GM18520 (cell line): Measurements from ENCODE around the gene MCL1.
"Not testable (repeated sequence)": the region's sequence is repeated elsewhere in the genome, so short reads cannot be mapped to it uniquely, and the experiment has no call there.

Experiments used
- ATAC-seq: cut with Tn5 transposase; IDR thresholded peaks from one replicate; pipeline ENCODE4 v1.9.1; 2021; ENCODE audit not compliant: unreplicated experiment

The MCL1 gene

DNA sequence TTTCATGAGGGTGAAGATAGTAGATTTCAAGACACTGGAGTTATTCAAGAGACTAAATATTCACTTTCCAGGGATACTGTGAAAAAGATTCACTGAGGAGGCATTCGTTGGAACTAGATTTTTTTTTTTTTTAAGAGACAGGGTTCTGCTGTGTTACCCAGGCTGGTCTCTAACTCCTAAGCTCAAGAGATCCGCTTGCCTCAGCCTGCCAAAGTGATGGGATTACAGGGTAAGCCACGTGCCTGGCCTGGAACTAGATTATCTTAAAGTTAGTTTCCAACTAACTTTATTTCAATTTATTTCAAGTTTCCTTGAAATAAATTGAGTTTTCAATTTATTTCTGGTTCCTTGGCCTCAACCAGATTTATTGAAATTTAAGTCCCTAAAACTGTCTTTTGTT lies 24.3 kb upstream of the MCL1 start:
- ATAC-seq = no peak

DNA sequence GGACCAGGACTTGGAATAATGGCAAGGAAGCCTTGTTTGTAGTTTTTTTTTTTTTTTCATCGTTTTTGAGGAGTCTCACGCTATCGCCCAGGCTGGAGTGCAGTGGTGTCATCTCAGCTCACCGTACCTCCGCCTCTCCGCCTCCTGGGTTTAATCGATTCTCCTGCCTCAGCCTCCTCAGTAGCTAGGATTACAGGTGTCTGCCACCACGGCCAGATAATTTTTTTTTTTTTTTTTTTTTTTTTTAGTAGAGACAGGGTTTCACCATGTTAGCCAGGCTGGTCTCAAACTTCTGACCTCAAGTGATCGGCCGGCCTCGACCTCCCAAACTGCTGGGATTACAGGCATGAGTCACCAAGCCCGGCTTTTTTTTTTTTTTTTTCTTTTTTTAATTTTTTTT lies 23.0 kb upstream of the MCL1 start:
- not testable (repeated sequence) for ATAC-seq

DNA sequence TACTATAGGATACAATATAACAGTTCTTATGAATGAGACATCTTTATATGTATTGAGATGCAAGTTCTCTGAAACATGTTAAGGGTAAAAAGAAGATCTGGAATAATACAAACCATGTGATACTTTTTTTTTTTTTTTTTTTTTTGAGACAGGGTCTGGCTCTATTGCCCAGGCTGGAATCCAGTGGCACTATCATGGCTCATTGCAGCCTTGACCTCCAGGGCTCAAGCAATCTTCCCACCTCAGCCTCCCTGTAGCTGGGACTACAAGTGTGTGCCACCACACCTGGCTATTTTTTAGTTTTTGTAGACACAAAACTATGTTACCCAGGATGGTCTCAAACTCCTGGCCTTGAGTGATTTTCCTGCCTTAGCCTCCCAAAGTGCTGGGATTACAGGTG lies 22.1 kb upstream of the MCL1 start:
- no peak for ATAC-seq

DNA sequence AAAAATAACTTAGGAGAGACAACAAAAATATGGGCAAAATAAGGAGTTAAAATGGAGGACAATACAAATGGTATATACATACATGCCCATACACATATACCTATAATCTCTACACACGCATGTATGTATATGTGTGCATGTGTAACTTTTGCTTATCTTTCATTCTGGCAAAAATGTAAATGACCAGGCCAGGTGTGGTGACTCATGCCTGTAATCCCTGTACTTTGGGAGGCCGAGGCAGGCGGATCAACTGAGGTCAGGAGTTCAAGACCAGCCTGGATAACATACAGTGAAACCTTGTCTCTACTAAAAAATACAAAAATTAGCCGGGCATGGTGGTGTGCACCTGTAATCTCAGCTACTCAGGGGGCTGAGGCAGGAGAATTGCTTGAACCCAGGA lies 18.9 kb upstream of the MCL1 start:
- ATAC-seq = not testable (repeated sequence)

DNA sequence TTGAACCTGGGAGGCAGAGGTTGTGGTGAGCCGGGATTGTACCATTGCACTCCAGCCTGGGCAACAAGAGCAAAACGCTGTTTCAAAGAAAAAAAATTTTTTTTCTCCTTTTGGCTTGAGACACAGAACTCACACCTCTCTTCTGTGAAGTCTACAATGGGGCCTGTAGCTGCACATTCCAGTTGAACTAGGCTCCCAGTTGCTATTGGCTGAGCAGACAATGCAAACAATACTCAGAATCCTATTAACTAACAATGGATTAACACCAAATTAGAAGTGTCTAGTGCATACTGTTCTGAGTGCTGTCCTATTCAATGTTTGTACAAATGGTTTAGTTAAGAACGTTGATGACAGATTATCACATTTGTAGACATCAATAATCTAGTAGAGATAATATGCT lies 17.6 kb upstream of the MCL1 start:
- no peak for ATAC-seq

DNA sequence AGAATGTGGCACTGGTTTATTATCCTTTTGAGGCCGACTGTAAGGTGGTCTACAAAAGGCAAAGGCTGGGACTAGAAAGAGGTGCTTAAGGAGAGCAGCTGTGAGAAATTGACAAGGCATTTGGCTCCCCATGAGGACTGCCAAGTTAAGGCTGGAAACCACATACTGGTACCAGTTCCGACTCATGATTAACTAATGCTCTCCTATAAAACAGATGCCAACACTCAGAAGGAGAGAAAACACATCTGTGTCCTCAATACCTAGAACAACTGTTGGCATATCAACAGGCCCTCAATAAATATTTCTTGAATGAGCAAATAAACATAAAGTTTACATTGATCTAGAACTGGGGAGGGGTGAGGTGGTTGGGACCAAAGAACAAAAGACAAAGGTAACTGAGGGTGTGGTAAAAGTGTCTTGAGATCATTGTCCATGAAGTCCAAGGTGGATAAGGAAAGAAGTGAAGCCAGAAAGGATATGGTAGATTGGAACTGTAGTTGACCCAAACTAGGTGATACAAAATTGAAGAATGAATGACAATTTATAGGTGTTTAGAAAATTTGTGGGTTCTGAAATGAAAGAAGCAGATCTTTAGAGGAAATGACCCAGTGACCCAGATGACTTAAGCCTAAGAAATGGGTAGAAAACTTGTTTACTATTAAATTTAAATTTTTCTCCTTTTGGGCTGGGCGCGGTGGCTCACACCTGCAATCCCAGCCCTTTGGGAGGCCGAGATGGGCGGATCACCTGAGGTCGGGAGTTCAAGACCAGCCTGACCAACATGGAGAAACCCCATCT lies 16.9 kb upstream of the MCL1 start:
- ATAC-seq = no peak

DNA sequence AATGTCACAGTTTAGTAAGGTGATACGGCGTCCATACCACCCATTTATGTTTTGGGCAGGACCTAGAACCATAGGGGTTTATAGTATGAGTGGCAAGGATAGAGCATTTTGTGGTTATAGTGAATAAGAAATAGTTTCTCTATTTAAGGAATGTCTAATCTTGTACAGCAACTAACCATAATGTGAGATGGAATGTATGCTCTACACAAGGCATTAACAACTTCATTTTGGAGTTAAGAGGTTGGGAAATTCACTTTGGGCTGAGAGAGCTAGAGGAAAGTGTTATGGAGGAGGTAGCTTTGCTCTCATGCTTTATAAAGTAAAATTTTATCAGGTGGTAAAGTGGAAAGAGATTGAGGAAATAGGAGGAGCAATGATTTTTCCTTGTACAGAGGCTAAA lies 3.0 kb upstream of the MCL1 start:
- no peak for ATAC-seq

DNA sequence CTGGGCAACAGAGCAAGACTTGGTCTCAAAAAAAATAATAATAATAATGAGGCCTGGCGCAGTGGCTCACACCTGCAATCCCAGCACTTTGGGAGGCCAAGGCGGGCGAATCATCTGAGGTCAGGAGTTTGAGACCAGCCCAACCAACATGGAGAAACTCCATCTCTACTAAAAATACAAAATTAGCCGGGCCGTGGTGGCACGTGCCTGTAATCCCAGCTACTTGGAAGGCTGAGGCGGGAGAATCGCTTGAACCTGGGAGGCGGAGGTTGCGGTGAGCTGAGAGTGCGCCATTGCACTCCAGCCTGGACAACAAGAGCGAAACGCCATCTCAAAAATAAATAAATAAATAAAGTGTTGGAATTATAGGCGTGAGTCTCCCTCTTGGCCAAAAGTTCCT lies 2.6 kb upstream of the MCL1 start:
- ATAC-seq = not testable (repeated sequence)

DNA sequence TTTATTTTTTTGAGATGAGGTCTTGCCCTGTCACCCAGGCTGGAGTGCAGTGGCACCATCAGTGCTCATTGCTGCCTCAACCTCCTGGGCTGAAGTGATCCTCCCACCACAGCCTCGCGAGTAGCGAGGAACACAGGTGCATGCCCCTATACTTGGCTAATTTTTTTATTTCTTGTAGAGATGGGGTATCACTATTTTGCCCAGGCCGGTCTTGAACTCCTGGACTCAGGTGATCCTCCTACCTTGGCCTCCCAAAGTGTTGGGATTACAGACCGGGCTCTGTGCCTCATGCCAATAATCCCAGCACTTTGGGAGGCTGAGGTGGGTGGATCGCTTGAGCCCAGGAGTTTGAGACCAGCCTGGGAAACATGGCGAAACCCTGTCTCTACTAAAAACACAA lies 2.0 kb upstream of the MCL1 start:
- ATAC-seq = not testable (repeated sequence)

DNA sequence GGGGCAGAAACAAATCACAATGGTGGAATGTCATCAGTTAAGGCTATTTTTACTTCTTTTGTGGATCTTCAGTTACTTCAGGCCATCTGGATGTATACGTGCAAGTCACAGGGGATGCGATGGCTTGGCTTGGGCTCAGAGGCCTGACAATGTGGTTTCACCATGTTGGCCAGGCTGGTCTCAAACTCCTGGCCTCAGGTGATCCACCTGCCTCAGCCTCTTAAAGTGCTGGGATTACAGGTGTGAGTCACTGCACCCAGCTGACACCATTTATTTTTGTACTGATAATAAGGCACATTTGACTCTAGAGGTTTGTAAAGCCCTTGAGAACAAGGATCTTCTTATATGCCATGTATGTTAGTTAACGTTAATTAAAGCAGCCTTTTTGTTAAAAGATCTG lies 1.6 kb upstream of the MCL1 start:
- ATAC-seq = not testable (repeated sequence)

DNA sequence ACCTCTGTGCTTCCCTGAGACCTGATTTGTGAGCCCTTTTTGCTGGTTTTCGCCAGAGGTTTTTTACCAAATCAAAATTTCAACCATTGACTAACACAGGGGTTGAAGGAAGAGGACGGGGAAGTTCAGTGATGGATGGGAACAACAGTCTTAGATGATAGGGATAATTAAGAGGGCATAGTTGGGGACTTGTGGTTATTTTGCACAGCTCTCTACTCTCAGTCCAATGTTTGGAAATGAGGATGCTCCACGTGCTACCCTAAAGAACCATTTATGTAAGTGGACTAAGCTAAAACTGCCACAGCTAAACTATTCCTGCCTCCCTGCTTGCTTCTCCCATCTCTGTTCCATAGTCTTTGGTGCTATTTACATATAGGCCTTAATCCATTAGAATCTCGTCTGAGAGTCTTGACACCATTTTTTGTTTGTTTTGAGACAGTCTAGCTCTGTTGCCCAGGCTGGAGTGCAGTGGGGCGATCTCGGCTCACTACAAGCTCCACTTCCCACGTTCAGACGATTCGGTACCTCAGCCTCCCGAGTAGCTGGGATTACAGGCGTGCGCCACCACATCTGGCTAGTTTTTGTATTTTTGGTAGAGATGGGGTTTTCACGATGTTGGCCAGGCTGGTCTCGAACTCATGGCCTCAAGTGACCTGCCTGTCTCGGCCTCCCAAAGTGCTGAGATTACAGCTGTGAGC lies 684 bp upstream of the MCL1 start:
- no peak for ATAC-seq

DNA sequence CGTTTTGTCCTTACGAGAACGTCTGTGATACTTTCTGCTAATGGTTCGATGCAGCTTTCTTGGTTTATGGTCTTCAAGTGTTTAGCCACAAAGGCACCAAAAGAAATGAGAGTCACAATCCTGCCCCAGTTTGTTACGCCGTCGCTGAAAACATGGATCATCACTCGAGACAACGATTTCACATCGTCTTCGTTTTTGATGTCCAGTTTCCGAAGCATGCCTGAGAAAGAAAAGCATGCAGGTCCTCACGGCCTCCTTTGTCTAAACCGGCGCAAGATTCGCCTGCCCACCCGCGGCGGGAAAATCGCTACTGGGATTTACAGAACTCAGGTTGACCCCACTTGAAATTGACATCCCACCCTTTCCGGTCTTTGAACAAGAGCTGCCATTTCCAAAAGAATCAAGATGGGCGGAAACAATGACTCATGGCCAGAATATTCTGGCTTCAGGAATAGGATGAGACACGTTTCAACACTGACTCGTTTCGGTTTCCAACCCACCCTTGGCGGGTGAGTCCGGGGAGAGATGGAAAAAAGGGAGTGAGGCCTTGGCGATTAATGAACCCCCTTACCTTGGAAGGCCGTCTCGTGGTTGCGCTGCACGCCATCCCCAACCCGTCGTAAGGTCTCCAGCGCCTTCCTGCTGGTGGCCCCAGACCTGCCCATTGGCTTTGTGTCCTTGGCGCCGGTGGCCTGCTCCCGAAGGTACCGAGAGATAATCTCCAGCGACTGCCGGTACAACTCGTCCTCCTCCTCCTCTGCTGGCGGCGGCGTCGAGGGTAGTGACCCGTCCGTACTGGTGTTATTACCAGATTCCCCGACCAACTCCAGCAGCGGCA lies 919 bp downstream of the MCL1 start:
- ATAC-seq = no peak

DNA sequence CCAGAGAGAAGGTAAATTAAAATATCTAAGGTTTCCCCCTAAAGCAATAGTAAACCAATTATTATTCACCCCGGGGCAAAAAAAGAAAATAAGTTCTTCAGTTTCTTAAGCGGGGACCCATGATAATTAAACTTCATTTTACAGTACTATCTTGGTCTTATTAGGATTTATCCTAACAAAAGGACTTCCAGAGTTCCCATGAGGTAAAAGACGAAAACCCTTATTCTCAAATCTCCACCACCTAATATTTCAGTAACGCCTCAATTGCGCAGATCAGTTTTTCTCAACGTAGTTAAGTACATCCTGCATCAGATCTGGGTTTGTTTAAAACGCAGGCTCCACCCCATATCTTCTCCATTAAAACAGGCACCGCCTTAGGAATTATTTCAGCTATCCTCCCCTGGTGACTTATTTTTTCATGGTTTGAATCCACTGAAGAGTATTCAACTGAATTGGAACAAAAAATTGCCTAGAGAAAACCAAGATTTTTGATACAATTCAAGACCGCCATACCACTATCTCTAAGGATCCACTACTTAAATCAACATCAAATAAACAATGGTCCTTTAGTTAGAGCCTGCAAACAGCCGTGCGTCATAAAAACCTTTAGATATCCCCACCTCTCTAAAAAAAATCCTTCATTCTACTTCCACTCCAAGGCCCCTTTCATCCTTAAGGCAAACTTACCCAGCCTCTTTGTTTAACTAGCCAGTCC lies 1.7 kb downstream of the MCL1 start:
- ATAC-seq = no peak

DNA sequence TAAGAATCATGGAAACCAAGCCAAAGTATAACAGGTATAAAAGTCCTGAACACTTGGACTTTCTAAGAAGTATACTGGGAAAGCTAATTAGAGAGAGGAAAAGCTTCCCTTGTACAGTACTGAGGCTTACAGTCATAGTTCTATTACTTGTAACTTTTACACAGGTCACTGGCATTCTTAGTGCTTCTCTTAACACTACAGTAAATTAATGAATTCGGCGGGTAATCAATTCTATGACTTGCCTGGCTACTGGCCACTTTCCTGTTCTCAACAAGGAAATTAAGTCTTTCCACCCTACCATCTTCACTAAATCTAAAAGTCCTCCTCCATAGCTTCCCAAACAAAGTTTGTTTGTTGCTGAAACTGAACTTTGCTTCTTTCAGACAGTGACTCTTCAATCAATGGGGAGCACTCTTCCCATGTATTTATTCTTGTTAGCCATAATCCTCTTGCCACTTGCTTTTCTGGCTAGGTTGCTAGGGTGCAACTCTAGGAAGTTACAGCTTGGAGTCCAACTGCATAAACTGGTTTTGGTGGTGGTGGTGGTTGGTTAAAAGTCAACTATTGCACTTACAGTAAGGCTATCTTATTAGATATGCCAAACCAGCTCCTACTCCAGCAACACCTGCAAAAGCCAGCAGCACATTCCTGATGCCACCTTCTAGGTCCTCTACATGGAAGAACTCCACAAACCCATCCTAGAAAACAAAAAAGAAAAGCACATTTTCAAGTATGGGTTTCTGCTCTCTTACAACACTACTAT lies 2.4 kb downstream of the MCL1 start:
- no peak for ATAC-seq

DNA sequence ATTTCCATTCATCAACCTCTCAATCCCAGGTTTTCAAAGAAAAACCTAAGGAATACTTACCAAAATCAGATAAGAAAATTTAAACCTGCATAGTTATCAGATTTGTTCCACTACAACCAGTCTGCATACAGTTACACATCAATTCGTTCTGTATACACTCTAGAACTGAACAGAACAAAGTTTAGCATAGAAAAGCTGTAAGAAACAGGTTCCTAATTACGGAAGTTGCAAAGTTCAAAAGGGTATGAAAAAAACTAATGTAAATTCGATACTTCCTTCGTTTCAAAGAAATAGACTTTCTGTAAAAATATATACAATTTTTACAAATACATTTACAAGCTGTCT lies 3.1 kb downstream of the MCL1 start:
- no peak for ATAC-seq

DNA sequence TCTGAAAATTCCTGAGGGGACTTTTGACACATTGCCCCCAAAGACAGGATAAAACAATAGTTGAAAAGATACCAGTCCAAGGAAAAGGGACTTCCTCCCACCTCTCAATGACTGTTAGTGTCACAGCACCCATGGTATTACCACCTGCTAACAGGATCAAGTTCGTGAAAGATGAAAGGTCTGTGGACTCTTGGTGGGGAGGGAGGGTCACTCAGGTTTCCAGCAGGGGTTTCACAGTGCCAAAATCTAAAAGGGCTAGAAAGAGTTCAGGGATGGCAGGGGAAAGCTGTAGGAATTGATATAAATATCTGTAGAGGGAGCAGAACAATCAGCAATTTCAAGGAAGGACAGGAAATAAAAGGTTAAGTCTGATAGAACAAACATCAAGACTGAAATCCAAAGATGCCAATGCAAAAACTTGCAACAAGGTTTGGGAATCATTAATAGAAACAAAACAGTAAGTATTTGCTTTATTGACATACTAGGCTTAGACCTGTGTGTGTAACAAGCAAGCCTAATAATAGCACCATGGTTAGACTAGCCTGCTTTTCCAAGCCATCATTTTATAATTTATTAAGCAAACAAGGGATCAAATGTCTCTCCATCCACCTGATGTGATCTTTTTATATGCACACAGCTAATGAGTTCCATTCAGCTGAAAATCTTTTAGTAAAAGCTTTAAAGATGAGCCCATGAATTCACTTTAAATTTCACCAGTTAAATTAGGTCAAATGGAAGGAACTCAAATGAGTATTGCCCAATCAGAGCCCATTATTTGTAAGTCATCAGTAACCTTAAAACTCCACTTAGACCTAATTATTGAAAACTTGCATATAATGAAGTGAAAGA lies 3.7 kb downstream of the MCL1 start:
- ATAC-seq = no peak

DNA sequence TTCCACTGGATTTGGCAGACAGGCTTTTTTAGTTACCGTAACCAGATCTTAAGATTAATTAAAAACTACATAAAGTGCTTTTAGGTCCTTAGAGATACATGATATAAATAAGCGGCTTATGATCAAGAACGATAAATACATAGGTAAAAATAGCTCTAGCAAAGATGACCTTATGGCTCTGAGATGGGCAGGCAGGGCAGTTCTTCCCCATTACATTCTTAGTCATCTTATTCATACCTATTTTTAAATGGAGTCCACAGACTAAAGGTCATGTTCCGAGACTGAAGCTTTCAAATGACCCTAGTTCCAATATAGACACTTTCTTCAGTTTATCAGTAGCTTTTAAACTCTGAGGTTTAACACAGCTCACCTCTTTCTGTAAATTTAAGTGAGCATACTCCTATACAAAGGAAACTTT lies 4.3 kb downstream of the MCL1 start:
- no peak for ATAC-seq

DNA sequence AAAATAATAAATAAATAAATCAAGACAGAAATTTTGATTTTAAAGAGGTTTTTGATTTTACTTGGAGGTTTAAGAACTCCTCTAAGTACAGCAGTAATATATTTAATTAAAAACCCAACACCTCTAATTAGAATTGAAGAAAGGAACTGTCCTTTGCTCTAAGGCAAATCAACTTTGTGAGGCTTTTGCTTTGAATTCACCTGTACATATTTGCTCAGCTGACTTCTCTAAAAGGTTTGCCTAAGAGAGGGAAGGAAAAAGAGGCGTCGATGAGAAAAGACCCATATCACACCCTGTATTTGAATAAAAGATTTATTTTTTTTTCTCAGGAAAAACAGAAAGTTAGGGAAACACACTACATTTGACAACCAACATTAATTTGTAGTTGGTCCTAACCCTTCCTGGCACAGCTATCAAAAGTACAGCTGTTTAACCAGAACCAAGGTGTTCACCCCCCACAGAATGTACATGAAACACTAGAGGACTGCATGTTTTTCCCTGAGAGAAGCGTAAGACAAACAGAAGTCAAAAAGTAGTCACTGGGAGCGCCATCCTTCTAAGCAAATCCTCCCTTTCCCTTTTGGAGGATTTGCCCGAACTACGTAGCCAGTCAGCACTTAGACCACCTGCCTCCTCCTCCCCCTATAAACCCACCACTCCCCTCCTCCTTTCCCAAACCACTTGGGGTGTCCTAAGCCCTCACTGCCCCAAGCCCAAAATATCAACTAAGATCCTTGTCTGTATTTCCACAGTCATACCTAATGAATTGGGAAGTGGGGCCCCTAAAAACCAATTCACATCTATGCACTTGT lies 4.9 kb downstream of the MCL1 start:
- ATAC-seq = no peak

DNA sequence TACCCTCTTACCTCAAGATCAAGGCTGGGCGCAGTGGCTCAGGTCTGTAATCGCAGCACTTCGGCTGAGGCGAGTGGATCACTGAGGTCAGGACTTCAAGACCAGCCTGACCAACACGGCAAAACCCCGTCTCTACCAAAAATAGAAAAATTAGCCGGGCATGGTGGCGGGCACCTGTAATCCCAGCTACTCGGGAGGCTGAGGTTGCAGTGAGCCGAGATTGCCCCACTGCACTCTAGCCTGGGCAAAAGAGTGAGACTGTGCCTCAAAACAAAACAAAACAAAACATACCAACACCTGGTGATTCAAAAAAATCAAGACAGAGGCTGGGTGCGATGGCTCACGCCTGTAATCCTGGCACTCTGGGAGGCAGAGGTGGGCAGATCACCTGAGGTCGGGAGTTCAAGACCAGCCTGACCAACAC lies 5.8 kb downstream of the MCL1 start:
- not testable (repeated sequence) for ATAC-seq
